Fibroblast of lung (primary cell): ENCODE results near the gene SCGN.

Experiments used
- EZH2 ChIP-seq: IDR thresholded peaks from 2 replicates; pipeline ENCODE4 v1.5.1; 2012; ENCODE audit warnings: low read length, control low read depth, mild to moderate bottlenecking; ENCODE audit errors: missing control alignments
- TF ChIP-seq, protein P1 (sequence below), 2 donors: IDR thresholded peaks in 1 of 2; conservative IDR thresholded peaks in 1 of 2; 1 replicate in 1 of 2; 2 replicates in 1 of 2; pipeline ENCODE4 v1.5.1; 2011 to 2012; ENCODE audit warnings: low read length in 2 of 2, control low read depth in 1 of 2, inconsistent platforms in 1 of 2, low read depth in 1 of 2, mild to moderate bottlenecking in 1 of 2

DNA sequence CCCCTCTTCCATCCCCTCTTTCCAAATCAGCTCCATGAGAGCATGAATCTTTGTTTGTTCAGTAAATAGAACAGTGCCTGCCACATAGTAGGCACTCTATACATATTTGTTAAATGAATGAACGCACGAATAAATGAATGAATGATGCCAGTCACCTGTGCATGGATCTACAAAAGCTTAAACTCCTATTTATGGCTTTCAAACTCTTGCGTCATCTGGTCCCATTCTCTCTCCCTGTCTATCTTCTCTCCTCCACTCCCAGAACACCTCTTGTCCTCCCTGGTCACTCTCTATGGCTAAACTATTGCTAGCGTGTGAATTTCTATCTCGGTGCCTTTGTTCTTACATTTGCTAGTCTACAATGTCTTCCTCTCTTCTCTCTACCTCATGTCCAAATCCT, 24.8 kb downstream of the SCGN start:
- TF ChIP-seq, protein P1, sequence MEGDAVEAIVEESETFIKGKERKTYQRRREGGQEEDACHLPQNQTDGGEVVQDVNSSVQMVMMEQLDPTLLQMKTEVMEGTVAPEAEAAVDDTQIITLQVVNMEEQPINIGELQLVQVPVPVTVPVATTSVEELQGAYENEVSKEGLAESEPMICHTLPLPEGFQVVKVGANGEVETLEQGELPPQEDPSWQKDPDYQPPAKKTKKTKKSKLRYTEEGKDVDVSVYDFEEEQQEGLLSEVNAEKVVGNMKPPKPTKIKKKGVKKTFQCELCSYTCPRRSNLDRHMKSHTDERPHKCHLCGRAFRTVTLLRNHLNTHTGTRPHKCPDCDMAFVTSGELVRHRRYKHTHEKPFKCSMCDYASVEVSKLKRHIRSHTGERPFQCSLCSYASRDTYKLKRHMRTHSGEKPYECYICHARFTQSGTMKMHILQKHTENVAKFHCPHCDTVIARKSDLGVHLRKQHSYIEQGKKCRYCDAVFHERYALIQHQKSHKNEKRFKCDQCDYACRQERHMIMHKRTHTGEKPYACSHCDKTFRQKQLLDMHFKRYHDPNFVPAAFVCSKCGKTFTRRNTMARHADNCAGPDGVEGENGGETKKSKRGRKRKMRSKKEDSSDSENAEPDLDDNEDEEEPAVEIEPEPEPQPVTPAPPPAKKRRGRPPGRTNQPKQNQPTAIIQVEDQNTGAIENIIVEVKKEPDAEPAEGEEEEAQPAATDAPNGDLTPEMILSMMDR (conservative IDR thresholded peaks at IDR 0.05 in 1 of 2, IDR thresholded peaks at IDR 0.05 in 1 of 2; ENCODE audit: low read depth in 1 of 2, low read length in 2 of 2) = no peak
- no peak for TF ChIP-seq EZH2
